GM13977 (cell line): ENCODE results near the gene HSFX1.
"Not testable (repeated sequence)": the region's sequence is repeated elsewhere in the genome, so short reads cannot be mapped to it uniquely, and the experiment has no call there.

Experiments used
- DNase-seq: peaks from one replicate; pipeline ENCODE4 v3.0.0; 2012; ENCODE audit warnings: low spot score
- CTCF ChIP-seq: IDR thresholded peaks from 2 replicates; pipeline ENCODE4 v1.5.1; 2012; ENCODE audit warnings: mild to moderate bottlenecking, control low read depth; ENCODE audit not compliant: insufficient read depth; ENCODE audit errors: extremely low read depth, missing control alignments
- in situ Hi-C: fragments of 300-500 bp; cut with MboI; formaldehyde crosslinking; loops from one replicate; pipeline ENCODE4 v1.12.0; 2022; ENCODE audit warnings: low sequenced_read_pairs, low pct_unique_long_range_greater_than_20kb, mixed read lengths, inconsistent platforms; ENCODE audit not compliant: unreplicated experiment

The HSFX1 gene

GRCh38 chrX:149773768-149774167 is at the start of gene HSFX1:
TSS of gene HSFX1 (plus strand) at chrX:149774068. CDS start at chrX:149774682, 614 bp downstream.
- in situ Hi-C loops, result not testable (repeated sequence)

GRCh38 chrX:149727308-149727707 is 46.6 kb upstream of the HSFX1 start:
- DNase-seq, in situ Hi-C loops: not testable (repeated sequence)

More at GRCh38 chrX:149773768-149774167, at the start of gene HSFX1:
- not testable (repeated sequence) for DNase-seq

GRCh38 chrX:149742269-149742668 is 31.6 kb upstream of the HSFX1 start:
- in situ Hi-C loops, DNase-seq: not testable (repeated sequence)

- in situ Hi-C loops, DNase-seq: not testable (repeated sequence)
Measured at GRCh38 chrX:149746390-149747007, 27.4 kb upstream of the HSFX1 start.

- in situ Hi-C loops, result no loop called here
- no peak for TF ChIP-seq CTCF
- no peak for DNase-seq
Measured at GRCh38 chrX:149757206-149758067, 16.4 kb upstream of the HSFX1 start.

- no peak for DNase-seq
- no peak for TF ChIP-seq CTCF
- in situ Hi-C loops, result no loop called here
Measured at GRCh38 chrX:149758068-149758714, 15.7 kb upstream of the HSFX1 start.

- in situ Hi-C loops, DNase-seq: not testable (repeated sequence)
Measured at GRCh38 chrX:149758715-149759078, 15.2 kb upstream of the HSFX1 start.

- in situ Hi-C loops, result no loop called here
- DNase-seq, result no peak
- no peak for TF ChIP-seq CTCF
Measured at GRCh38 chrX:149759824-149760223, 14.0 kb upstream of the HSFX1 start.

- TF ChIP-seq CTCF, result no peak
- no peak for DNase-seq
- in situ Hi-C loops, result no loop called here
Measured at GRCh38 chrX:149760965-149761364, 12.9 kb upstream of the HSFX1 start.

GRCh38 chrX:149761858-149762674 is 11.8 kb upstream of the HSFX1 start:
- in situ Hi-C loops, DNase-seq: not testable (repeated sequence)
